GM19455 (cell line): ENCODE measurements around the gene TM9SF1.

Experiments
- ATAC-seq: cut with Tn5 transposase; IDR thresholded peaks from one replicate; pipeline ENCODE4 v1.9.1; 2021; ENCODE audit not compliant: unreplicated experiment

TM9SF1 gene

GRCh38 chr14:24198814-24199524 is 3.7 kb upstream of the TM9SF1 start:
- ATAC-seq = no peak

- ATAC-seq = no peak
These were observed 1.8 kb upstream of the TM9SF1 start for GRCh38 chr14:24197056-24197450.

DNA sequence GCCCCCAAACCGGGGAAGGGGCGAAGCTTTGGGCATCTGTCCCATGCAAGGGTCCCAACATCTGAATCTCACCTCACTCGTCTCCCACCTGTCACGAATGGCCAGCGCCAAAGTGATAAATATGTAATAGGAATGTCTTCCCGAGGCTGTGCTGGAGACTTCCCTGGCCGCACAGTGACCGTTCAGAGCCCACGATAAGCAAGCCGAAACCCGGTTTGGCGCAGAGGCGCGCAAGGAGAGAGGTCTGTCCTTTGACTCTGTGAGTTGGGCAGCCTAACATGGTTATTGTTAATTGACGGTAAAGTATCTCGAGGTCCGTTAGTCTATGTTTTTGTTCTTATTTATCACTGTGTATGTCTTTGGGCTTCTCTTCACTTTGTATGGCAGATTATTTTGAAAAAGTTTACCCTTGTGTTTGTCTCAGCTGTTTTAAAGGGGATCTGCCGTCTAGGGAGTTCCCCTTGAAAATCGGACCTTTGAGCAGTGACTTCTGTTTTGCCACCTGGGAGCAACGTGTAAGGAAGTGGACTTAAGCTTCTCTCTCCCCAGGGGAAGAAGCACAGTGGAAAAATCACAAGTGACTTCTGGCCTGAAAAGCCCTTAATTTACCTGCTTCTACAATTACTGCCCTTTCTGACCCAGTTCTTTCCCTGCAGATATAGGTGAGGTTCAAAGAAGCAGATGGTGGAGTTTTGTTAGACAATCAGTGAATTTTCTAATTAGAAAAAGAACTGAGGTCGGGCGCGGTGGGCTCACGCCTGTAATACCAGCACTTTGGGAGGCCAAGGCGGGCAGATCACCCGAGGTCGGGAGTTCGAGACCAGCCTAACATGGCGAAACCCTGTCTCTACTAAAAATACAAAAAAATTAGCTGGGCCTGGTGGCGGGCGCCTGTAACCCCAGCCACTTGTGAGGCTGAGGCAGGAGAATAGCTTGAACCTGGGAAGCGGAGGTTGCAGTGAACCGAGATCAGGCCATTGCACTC is 1.1 kb upstream of the TM9SF1 start:
- peak; percentile 12 for ATAC-seq

- no peak for ATAC-seq
These were observed 412 bp downstream of the TM9SF1 start for GRCh38 chr14:24194873-24195185.

GRCh38 chr14:24194186-24194872 is 912 bp downstream of the TM9SF1 start:
- ATAC-seq = no peak

DNA sequence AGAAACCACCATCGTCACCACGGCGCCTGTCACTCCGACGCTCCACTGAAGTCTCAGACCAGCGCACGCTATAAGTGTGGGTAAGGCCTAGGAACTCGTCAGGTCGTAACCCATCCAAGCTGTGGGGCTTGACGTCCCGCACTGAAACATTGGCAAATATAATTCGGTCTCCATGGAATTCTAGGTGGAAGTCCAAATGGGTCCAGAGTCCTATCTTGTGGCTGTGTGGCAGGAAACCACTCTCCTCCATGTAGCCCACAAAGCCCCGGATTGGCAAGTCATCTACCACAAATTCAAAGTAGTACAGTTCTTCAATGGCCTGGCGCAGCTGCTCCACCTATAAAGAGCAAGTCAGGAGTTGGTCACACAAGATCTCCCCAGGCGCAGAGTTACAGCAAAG is 2.3 kb downstream of the TM9SF1 start:
- ATAC-seq = no peak

DNA sequence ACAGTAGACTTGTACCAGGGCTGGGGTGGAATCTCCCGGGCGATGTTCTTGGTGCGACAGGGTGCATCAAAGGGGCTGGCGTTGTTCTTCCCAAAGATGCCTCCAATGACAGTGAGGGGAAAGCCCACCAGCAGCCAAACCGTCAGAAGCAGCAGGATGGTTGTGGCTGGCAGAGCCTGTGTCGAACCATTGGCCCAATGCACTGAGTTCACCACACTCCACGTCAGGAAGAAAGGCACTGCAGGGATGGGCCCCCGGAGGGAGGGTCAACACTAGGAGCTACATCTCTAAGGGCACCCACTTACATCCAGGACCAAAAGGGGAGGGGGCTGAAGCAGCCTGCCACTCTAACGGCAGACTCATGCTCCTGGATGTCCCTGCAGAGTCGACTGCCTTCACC is 4.8 kb downstream of the TM9SF1 start:
- no peak for ATAC-seq

- no peak for ATAC-seq
These were observed 5.8 kb downstream of the TM9SF1 start for GRCh38 chr14:24189460-24189859.

DNA sequence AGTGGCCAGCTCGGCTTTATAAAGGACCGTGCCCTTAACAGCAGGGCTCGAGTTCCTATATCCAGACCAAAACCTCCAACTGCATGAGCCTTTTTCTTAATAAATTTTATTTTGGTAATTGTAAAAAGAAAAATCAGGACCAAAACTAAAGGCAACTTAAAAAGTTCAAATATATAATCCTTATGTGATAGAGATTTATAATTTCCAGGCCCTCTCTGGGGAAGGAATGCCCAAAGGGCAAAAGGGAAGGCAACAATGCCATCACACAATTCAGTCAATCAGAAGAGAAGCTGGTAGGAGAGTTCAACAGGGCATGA is 6.2 kb downstream of the TM9SF1 start:
- ATAC-seq = no peak

DNA sequence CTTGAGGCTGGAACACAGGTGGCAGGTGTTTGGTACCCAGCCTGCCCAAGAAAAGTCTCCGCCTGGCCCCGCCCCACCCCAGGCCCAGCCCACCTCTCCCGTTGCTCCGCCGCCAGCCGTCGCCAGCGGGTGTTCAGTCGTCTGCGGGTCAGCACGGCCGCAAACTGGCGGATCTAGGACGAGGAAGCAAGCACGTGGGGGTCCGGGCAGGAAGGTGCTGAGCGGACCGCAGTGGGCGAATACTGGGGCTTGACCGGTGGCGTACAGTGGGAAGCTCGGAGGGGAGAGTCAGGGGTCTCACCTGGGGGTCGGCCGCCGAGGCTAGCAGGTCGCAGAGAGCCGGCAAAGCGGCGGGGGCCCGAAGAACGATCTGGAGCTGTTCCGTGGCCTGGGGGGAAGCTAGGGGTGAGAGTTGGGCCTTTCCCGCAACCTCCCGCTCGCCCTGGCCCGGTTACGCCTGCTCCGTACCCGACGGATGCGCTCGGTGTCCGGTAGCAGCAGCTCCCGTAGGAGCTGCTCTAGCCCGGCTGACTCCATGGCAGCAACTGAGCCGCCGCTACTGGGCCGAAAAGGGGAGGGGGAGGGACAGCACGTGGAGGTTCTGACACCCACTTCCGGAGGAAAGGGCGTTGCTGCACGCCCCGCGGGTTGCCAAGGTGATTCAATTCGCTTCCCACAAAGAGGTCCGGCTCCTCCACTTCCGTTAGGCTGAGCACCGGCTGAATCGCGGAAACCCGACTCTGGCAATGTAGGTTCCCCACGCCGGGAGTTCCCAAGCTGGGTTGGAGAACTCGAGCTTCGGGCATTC is 6.8 kb downstream of the TM9SF1 start, which contains the start of gene IPO4:
Gene IPO4 (minus strand): TSS at position 566 of the 808 bp plus-strand sequence. CDS start 29 bp downstream, at position 537.
- peak; percentile 76 for ATAC-seq

- no peak for ATAC-seq
These were observed 7.7 kb downstream of the TM9SF1 start for GRCh38 chr14:24187539-24187915.

GRCh38 chr14:24186831-24187538 is 8.3 kb downstream of the TM9SF1 start:
- ATAC-seq = no peak

DNA sequence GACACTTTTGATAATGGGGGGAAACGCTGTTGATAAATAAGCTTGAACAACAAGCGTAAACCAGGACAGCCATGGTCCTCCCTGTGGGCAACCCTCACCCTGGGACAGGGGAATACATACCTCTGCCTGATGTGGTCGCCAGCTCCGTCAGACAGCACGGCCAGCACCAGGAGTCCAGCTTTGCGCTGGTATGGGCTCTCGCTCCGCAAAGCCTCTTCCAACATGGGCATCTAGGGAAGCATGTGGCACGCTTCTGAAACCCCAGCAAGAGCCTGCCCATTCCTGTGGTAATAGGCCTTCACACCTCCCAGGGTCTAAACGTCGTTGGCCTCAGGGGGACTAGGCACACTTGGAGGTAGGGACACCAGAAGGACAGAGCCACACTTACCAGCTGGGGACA is 9.5 kb downstream of the TM9SF1 start:
- ATAC-seq = no peak

DNA sequence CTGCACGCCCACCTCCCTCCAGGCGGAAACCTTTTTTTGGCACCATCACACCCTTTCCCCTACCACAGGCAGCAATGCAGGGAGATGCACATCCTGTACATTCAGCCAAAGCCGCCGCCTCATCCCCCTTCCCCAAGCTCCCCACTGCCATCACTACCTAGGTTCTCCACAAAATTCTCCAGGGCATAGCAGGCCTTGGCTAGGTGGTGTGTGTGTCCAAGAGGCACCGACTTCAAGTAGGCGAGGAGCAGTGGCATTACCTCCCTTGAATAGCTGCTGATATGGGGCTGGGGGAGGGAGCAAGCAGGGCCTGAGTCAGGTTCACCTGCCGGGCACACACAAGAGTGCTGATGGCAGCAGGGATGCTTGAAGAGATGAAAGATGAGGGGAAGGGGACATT is 10.2 kb downstream of the TM9SF1 start:
- ATAC-seq = no peak

DNA sequence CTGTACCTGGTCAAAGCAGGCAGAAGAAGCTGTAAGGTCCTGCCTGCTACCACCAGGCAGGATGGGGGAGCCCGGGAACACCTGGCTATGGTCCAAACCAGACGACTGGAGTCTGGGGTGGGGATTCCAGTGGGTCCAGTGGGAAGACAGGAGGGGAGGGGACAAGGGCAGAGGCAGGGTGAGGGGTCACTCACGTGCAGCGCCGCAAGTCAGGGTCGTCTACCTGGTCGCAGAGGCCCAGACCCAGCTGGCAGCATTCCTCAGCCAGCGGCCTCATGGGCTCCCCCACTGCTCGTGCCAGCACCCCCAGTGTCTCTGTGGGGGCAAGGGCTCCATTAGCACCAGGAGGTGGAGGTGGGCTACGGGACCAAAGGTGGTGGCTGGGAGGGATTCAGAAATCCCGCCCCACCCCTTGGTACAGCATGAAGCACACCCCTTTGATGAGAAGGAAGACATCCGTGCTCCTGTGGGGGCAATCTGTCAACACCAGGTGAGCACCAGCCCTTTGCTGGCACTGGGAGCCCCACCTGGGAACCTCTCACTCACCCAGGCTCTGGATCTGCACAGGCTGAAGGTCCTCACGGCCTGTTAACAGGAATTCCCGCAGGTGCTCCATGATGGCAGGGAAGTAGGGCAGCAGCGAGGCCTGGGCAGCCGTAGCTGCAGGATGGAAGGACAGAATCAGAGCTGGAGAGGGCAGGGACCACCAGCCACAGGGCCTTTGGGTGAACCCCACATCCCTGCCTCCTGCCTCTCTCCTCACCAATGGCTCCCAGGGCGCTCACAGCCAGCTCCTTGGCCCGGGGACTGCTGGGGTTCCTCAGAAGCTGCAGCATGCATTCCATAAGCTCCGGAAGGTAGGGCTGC is 10.9 kb downstream of the TM9SF1 start:
- no peak for ATAC-seq

DNA sequence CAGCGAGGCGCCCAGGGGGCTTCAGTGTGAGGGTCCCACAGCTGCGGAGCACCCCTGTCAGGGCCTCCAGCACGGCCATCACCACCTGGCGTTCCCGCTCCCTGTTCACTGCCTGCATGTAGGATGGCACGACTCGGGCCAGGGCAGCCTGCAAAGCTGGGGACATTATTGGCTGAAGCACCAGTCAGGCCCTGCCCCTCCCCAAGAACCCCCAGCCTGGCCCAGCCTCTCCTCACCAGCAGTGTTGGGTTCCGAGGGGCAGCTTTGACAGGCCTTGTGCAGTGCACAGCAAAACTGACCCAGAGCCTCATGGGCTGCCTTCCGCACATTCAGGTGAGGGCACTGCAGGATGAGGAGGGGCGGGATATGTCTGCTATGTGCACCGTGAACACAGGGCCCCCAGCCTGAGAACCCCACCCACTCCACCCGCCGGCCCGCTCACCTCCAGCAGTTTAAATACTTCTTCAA is 12.2 kb downstream of the TM9SF1 start:
- no peak for ATAC-seq

DNA sequence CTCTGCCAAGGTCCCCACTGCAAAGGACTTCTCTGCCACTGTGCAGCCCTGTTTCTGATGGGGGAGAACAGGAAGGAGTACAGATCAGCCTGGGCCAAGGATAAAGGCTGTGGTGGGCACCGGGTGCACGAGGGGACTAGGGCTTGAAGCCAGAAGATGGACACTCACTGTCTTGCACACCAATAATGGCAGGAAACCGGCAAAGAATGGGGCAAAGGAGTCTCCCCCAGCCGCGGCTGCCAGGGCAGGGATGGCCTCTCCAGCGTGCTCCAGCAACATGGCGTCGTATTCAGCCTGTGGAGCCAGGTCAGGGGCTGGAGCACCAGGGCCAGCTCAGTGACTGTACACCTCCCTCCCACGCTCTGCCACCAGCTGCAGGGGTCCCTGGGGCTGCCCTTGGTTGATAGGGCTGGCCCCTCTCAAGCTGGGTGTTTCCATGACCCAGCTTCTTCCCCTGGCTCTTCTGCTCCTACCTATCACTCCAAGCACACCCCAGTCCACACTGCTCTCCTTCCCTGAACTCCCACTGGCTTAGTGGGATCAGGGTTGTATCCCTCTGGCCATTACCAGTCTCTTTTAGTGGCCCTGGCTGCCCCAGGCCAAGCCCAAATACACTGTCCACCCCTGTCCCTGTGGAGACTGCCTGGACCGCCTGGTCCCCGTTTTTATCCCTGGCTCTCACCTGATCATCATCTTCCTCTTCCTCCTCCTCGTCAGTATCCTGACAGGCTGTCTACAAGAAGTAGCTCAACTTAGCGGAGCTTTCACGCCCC is 12.9 kb downstream of the TM9SF1 start:
- no peak for ATAC-seq

- ATAC-seq = no peak
These were observed 13.7 kb downstream of the TM9SF1 start for GRCh38 chr14:24181371-24182077.
